WTC11 (cell line): ENCODE measurements around the gene RTEL1.

Experiments
- NR3C1 ChIP-seq: sonication (generic); formaldehyde crosslinking; conservative IDR thresholded peaks from 2 replicates; pipeline ENCODE4 v1.8.1; 2023; ENCODE audit warnings: low read depth, mild to moderate bottlenecking, missing genetic modification reagents
- TF ChIP-seq, protein P1 (sequence below): fragments of 250-450 bp; sonication (Bioruptor Pico); IDR thresholded peaks from 2 replicates; pipeline ENCODE4 v1.8.0; 2021; ENCODE audit warnings: mild to moderate bottlenecking
- TF ChIP-seq, protein P2 (sequence below): fragments of 200-600 bp; IDR thresholded peaks from 2 replicates; pipeline ENCODE4 v1.8.0; 2022; ENCODE audit warnings: antibody characterized with exemption

DNA sequence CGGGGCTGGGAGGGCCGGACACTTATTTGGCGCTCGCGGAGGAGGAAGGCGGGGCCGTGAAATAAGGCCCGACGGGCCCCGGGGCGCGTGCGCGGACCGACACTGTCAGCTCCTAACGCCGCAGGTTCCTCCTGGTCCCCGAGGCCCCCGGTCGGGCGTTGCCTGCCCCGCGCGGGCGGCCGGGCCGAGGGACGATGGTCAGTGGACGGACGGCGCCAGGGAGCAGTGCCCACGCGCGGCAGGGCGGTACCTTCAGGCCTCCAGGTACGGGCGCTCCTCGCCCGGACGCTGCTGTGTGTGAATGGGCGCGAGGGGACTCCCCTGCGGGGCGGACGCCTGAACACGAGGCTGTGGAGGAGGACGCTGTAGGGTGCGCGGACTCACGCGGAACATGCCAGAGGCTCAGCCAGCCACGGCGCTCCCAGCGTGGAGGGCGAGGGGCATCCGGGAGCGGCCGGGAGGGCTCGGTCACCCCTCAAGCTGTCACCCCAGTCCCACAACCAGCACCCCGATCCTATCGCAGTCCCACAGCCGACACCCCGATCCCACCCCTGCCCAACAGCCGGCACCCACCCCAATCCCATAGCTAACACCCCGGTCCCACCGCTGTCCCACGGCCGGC is 30.9 kb upstream of the RTEL1 start:
- TF ChIP-seq NR3C1 (CRISPR knock-in tag), result no peak
- TF ChIP-seq, protein P1, sequence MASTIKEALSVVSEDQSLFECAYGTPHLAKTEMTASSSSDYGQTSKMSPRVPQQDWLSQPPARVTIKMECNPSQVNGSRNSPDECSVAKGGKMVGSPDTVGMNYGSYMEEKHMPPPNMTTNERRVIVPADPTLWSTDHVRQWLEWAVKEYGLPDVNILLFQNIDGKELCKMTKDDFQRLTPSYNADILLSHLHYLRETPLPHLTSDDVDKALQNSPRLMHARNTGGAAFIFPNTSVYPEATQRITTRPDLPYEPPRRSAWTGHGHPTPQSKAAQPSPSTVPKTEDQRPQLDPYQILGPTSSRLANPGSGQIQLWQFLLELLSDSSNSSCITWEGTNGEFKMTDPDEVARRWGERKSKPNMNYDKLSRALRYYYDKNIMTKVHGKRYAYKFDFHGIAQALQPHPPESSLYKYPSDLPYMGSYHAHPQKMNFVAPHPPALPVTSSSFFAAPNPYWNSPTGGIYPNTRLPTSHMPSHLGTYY (CRISPR knock-in tag), result no peak
- TF ChIP-seq, protein P2, sequence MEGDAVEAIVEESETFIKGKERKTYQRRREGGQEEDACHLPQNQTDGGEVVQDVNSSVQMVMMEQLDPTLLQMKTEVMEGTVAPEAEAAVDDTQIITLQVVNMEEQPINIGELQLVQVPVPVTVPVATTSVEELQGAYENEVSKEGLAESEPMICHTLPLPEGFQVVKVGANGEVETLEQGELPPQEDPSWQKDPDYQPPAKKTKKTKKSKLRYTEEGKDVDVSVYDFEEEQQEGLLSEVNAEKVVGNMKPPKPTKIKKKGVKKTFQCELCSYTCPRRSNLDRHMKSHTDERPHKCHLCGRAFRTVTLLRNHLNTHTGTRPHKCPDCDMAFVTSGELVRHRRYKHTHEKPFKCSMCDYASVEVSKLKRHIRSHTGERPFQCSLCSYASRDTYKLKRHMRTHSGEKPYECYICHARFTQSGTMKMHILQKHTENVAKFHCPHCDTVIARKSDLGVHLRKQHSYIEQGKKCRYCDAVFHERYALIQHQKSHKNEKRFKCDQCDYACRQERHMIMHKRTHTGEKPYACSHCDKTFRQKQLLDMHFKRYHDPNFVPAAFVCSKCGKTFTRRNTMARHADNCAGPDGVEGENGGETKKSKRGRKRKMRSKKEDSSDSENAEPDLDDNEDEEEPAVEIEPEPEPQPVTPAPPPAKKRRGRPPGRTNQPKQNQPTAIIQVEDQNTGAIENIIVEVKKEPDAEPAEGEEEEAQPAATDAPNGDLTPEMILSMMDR, result no peak
